Stimulated activated CD8-positive, alpha-beta memory T cell treated with anti-CD3 and anti-CD28 coated beads, Interleukin-2, amount 100 ng/mL, for 48 hours (primary cell): ENCODE measurements around the gene SMPD3.

Experiments
- DNase-seq, 2 donors: peaks; one replicate each; pipeline ENCODE4 v3.0.0-alpha.2; 2020; ENCODE audit warnings: low read depth in 2 of 2

SMPD3 gene

DNA sequence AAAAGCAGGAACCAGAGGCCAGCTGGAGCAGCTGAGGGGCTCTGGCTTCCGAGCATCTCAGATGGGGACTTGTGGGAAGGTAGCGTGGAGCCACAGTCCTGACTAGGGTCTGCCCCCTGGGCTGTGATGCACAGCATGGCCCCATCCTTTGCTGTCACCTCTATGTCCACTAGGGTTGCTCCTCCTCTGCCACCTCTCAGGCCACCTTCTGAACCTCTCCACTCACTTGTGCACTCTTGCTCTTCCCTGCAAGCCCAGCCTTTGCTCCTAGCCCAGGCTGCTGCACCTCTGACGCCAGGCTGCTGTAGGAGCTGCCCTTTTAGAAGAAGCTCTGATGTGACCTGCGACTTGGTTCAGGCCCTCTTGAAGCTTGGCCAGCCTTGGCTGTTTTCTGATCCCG, 24.3 kb upstream of the SMPD3 start:
- DNase-seq: no peak

DNA sequence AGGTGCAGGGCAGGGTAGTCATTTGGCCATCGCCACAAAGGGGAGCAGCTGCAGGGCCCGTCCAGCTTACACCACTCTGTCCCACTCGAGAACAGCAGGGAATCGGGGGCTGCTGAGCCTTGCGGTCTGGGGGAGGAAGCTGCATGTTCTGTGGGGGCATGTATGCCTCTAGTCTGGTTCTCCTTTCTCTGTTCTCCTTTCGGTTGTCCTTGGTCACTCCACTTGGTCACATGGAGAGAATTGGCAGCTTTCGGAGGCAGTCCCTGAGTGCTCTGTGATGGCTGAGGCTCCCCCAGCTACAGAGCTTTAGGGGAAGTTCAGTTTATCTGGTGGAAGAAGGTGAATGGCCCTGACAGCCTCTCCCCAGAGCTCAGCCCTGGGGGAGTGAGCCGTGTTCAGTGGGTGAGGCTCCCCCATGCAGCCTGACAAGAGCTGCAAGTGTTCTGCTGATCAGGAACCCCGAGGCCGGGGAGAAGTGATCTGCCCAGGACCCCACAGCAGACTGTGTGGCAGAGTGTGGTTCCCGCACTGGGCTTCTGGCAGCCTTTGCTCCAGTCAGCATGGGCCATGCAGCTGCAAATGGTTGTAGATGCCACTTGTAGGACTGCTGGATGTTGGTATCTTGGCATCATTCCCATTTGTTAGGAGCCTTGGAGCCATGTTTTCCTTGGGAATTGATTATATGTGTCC, 22.3 kb upstream of the SMPD3 start:
- no peak for DNase-seq

DNA sequence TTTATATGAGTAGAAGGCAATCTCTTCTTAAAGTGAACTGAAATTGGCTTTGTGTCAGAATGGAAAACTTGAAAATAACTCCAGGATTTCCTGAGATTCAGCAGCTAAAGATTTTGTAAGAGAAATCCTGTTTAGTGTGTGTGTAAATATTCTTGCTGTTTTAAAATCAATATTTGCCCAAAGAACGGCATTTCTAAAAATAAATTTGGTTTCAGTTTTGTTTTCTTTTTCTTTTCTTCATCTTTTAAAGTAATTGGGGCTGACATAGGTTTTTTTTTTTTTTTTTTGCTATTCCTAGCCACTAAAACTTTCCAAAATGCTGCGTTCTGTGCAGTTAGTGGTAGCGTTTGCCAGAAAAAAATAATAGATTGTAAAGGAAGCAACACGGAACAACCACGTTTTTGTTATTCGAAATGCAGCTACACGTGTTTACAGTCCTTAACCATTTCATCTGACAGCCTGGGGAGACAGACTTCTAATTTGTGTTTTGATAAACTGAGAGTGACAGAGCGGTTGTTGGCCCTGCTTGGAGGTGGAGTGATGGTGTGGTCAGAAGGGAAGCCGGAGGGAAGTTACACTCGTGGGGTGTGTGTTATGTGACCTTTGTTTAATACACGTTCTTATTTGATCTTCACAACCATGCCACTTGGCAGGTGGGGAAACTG, 21.6 kb upstream of the SMPD3 start:
- DNase-seq: no peak

DNA sequence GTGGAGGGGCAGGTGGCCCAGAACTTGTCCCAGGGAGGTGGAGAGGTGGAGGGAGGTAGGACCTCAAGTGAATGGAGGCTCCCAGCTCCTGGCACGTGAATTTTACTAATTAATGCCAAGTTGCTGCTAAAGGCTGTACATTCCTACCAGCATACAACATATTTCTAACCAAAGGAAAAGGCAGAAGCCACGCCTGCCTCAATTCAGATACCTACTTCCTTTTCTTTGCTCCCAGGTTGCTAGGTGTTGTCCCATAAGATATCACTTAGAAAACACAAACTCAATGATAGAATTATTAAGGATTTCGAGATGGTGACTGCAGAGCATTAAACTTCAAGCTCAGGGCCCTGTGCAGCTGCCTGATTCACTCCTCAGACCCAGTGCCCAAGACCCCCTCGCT, 20.5 kb upstream of the SMPD3 start:
- no peak for DNase-seq

DNA sequence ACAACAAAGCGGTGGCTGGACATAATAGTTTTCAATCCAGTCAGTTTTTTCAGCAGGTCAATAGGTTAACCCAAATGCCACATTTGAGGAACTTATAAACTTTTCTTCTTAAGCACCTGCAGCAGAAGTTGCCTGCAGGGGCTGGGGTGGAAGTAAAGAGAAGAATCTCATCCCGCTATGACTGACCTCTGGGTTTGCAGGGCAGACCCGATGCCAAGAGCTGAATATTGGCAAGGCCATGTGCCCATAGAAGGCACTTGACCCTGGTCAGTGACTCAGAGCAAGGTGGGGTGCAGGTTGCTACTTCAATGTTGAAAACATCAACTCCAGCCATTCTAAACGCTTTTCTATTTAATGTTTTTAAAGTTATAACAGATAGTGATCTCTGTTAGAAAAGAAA, 17.9 kb upstream of the SMPD3 start:
- no peak for DNase-seq

DNA sequence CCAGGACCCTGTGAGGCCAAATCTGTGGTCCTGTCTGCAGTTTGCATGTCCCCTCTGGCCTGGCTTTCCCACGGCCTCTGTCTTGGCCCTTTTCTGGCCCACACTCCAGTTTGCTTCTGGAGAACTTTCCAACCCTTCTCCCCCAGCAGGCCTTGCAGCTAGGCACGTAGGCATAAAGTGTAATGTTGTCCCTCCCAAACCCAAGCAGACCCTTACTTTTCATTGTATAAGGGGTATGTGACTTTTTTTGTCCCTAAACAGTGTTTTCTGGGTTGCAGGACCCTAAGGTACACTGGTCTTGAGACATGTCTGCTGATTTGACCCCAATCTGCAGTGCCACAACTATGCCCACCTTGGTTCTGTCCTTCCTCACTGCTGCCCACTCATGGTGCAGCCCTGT, 15.6 kb upstream of the SMPD3 start:
- no peak for DNase-seq

DNA sequence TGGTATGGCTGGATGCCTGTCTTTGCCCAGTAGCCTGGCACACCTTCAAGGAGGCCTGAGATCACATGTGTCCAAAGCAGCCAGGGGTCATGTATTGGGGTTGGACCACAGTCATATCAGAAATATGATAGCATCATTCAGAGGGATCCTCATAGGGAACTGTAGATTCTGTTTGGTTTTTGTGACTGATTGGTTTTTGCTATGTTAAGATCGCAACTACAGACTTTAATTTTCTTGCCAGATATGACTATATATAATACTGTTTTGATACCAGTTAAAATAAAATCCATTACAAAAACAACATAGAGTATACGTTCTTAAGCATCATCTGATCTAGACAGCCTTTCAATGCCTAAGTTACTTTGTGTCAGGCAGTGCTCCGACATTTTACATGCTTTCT, 11.8 kb upstream of the SMPD3 start:
- no peak for DNase-seq

DNA sequence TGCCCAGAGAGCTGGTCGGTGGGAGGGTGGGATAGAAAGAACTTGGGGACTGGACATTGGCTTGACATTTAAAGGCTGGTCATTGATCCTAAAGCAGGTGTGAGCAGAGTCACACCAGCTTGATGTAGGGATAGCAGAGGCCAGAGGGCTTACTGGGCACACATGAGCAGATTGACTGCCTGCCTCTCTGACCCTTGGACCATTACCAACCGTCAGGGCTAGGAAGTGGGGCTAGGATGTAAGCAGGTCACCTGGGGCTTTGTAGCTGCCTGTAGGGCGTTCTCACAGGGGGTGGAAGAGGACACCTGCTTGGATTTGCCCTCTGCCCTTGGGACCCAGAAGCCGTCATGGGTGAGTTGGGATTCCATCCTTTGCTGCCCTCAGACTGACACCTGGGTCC, 11.1 kb upstream of the SMPD3 start:
- DNase-seq: no peak

DNA sequence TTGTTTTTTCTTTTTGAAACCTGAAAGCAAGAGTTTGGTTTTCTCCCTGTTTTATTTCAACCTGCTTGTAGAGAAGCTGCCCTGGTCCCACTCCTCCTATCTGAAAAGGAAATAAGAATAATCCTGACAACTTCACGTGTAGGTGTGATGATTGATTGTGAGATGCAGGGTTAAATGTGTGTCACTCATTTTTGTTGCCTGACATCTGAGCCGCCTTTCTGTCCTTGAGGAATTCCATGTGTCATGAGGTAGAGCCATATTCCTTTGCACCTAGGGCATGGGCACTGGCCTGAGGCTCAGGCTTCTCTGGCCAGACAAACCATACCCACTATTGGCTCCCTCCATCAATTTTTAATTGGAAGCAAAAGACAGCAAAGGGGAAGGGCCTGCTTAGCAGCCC, 10.2 kb upstream of the SMPD3 start:
- no peak for DNase-seq

DNA sequence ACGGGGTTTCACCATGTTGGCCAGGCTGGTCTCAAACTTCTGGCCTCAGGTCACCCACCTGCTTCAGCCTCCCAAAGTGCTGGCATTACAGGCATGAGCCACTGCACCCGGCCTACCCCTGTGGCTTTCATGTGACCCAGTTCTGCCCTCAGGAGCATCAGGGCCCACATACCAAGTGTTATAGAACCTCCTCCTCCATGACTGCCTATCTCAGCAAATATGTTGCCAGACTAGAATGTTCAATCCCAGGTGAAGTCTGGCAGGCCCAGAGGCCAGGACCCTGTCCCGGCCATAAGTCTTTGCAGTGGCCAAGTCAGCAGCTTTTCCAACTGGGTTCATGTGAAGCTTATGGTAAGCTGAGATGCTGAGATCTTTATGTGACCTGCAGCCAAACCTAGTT, 9.8 kb upstream of the SMPD3 start:
- DNase-seq: no peak

DNA sequence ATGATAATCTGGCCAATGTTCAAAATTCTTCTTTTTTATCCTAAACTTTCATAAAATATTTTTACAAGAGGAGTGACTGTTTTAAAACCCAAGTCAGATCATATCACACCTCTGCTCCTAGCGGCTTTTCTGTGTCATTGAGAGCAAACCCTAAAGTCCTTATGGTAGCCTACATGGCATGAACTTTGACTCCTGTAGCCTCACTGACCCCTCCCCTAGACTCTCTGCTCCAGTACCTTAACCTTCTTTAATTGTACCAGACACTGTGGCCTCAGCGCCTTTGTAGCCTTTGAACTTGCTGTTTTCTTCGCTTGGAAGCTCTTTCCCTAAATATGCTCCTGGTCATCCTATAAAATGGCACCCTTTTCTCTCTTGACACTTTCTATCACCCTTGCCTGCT, 7.3 kb upstream of the SMPD3 start:
- no peak for DNase-seq

DNA sequence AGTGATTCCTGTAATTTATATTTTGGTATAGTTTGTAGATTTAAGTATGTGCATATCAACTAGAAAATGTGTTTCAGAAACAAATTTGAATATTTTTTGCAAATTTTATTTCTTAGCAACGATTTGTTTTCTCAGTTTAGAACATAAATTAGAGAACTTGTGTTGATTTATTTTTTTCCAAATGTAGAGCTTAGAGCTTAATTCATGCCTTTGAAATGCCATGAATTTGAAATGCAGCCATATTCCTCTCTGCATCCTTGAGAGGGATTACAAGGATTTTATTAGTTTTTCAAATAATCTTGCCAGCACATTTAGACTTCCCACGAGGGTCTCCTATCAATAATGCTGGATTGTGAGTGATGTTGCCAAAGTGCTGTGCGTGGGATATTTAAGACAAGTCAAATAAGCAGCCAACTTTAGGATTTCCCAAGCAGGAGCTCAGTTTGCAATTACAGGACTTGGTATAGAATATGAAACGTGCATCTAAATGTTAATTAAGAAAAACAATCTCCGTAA, 6.7 kb upstream of the SMPD3 start:
- no peak for DNase-seq

DNA sequence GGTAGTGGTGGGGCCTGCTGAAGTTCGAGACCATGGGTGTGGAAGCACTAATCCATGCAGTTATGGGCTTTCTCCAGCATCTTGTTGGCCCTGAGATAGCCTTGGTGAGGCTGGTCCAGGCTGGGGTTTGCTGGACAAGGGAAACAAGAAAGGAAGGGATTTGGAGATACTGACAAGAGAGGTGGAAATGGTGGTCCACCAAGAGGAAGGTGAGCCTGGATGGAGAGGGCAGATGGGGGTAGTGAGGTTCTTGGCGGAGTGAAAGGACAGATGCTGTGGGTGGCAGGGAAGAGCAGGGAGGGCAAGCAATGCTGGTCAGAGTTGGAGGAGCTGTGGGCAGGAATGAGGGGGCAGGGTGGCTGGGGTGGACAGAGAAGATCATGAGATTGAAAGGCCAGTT, 5.5 kb upstream of the SMPD3 start:
- no peak for DNase-seq

DNA sequence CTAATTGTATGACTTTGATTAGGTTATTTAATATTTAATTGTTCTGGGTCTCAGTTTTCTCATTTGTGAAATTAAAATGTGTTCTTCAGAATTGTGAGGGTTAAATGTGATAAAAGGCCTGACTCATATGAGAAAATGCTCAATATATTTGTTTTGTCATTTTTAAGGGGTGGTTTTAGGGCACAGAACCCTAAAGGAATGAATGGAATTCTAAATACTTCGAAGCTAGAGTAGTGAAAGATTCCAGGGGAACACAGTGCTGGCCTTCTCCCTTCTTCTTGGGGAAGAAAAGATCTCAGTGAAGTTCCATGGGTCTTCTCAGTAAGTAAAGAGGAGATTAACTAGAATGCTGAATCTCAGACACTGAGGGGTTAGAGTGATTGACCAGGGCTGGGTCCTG, 3.9 kb upstream of the SMPD3 start:
- DNase-seq: no peak

DNA sequence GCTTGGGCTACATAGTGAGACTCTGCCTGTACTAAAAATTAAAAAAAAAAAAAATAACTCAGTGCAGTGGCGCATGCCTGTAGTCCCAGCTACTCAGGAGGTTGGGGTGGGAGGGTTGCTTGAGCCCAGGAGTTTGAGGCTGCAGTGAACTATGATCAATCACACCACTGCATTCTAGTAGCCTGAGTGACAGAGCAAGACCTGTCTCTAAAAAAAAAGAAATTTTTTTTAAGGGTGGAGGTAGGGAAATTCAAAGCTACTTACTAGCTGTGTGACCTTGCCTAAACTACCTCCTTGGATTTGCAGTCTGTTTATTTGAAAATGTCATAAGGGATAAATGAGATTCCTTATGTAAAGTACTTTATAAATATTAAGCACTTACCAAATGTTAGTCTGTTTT, 3.4 kb upstream of the SMPD3 start:
- no peak for DNase-seq

DNA sequence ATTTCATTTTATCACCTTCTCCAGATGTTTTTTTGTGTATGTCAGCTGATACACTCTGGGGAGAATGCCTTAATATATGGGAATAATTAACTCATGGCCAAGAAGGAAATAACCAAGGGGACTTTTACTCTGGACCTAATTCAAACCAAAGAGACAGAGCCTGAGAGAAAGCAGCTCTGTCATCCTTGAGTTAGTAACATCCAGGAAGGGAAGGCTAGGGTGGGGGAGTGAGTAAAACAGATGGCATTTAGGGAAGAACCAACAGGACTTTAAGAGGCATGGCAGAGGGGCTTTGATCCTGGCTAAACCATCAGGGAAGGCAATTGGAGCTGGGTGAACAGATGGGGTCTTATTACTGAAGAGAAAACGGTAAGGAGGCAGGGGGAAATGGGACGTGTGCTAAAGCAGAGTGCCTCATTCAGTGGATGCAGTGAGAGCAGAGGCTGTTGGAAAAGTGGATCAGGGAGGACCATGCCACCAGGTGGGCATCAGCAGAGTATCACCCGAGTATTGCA, 2.5 kb upstream of the SMPD3 start:
- DNase-seq: no peak

DNA sequence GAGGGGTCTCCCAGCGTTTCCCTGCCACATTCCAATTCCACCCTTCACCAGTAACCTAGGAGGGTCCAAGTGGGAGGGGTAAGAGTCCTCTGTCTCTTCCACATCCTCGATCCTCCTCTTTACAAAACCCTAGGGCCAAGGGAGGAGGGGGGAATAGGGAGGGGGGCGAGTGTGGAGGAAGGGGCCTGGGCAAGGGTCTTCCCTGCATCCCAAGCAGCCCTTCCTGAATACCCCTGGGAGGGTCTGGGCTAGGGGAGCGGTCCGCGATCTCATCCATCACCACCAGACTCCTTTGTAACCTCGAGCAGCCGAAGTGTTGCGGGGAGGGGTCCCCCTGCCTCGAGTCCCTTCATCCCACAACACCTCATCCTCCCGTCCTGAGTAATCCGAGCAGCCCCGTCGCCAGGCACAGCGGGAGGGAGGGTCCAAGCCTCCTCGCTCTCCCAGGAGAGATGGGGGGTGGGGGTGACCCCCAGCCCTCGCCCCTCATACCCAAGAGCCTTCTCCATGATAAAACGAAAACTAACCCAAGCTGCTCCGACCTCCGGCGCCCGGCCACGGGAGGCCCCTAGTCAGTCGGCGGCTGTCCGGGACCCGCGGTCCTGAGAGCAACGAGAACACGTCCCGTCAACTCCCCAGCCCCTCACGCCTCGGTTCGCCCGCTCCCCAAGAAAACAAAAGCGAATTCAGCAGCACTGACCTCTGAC, 502 bp downstream of the SMPD3 start:
- DNase-seq: no peak

DNA sequence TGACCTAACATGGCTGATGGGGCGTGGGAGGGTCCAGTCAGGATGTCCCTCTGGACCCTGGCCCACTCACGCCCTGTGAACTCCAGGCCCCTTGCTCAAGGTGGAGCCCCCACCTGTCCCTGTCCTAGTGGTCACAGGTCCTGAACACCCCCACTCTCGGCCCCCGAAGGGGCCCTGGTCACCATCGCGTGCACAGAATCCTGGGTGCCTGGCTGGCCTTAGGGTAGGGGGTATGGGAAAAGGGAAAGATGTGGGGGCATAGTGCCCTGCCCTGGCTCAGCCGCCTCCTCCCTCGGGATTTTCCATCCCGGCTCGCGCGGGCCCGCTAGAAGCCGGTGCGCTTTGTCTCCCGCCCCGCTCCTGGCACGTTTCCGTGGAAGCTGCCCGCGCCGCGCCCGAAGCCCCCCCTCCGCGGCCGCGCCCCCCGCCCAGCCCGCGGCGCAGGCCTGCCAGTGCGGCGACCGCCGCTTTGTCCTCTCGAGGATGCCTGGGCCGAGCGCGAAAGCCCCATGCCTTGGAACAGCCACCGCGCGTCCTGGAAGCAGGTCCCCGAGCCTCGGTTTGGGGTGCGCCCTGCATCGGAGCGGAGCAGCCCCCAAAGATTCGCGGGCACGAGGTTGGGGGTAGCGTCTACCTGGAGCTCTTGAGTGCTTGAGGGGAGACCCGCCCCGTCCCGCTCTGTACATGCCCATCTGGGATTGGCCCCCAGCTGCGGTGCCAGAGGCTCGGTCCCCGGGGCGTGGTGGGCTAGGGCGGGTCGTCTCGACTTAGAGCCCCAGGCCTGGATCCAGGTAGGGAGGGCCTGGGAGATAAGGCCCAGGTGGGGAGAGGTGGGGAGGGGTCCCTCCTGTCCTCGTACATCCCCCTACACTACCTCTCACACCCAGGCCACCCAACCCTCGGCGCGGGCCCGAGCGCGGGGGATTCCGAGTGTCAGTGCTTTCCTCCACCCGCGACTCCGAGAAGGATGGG, 1.3 kb downstream of the SMPD3 start:
- DNase-seq: no peak

DNA sequence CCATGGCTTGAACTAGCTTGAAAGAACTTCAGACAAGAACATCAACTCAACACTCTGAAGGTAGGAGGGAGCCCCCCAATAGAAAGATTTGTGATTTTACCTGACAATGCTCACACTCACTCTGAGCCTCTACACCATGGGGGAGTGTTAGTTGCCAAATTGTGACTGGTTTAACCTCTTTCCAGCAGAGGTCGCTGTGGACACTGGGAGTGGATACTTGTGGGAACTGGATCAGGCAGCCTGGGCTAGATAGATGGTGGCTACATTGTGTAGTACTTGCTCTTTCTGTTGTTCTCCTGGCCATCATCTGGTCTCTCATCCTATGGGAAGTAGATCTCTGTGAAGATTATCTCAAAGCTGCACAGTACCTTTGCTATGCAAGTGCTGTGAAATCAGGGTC, 2.9 kb downstream of the SMPD3 start:
- peak; percentile 24 to 26 for DNase-seq

DNA sequence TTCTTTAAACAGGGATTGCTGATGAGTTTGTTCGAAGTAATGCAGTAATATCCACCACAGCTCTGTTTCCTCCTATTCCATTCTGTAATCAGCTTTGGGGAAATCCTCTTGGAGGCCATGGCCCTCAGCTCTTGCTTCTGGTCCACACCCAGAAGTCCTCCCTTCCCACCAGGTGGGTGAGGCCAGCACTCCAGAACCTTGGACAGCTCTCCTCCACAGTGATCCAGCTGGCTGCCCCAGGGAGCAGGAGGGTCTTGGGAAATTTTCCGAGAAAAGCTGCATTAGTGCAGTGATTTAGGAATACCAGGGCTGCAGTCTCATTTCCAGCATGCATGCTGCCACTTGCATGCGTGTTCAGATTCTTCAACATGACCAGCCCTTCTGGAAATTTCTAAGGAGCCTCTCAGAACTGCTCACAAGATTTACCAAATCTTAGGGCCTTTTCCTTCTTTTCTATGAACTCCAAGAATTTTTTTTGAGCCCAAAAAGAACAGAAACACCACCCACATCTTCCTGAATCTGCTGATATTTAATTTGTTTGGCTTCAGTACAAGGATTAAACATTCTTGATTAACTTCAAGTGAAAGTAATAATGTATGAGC, 4.2 kb downstream of the SMPD3 start:
- DNase-seq: no peak

DNA sequence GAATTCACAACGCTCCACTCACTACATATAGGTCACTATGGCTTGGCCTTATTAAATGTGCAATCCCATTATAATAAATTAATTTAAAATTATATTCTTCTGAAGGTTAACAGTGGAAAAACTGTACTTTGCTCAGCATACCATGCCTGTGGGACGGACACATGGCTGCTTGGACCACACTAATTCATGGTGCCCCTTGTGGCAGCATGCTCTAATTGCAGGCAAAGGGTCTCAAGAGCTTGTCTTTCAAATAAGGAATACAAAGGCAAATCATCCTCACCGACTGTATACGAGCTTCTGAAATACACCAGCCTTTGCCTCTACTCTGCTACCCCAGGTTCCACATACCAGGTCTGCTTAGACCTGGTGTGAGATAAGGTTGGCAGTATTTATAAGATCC, 11.7 kb downstream of the SMPD3 start:
- no peak for DNase-seq
